H1 (cell line): ENCODE measurements around the gene FSD1. TPM values are rescaled to one million over a fixed set of nuclear protein-coding genes. Genes with fewer than 3 reads are reported as not detected.

Experiments
- CTCF ChIA-PET: fragments of 300-600 bp; sonication (Branson Sonifier 250); formaldehyde crosslinking; loops from one replicate; lab custom pipeline; 2021; ENCODE audit not compliant: partially characterized antibody; lab: Charles Lee
- POLR2A ChIA-PET: fragments of 300-600 bp; sonication (Branson Sonifier 250); formaldehyde crosslinking; loops from one replicate; lab custom pipeline; 2021; ENCODE audit warnings: inconsistent platforms; ENCODE audit not compliant: partially characterized antibody; lab: Charles Lee
- DNase-seq, 2 experiments: peaks; one replicate each; pipeline versions ENCODE4 v3.0.0 to v3.0.0-alpha.2; 2010 to 2022; ENCODE audit warnings: low spot score in 2 of 2, low read depth in 1 of 2, mixed read lengths in 1 of 2
- FAIRE-seq: peaks from 2 replicates; lab custom pipeline; 2011; peaks lifted over from hg19 to GRCh38; lab: Jason Lieb, UNC
- H2AFZ ChIP-seq: 2 replicates; pipeline ENCODE4 v1.8.1; 2012; ENCODE audit warnings: low read length, inconsistent platforms
- H2AK5ac ChIP-seq: 2 replicates; pipeline ENCODE4 v1.6.1; 2013; ENCODE audit warnings: low read depth, low read length
- H2BK120ac ChIP-seq: replicated peaks from 2 replicates; pipeline ENCODE3; 2013; ENCODE audit warnings: low read depth, low read length, inconsistent platforms
- H2BK12ac ChIP-seq: 2 replicates; pipeline ENCODE4 v1.6.1; 2013; ENCODE audit warnings: low read depth, low read length
- H2BK15ac ChIP-seq: 2 replicates; pipeline ENCODE4 v1.6.1; 2013; ENCODE audit warnings: low read length
- H2BK20ac ChIP-seq: 2 replicates; pipeline ENCODE4 v1.6.1; 2013; ENCODE audit warnings: low read length
- H2BK5ac ChIP-seq: 2 replicates; pipeline ENCODE4 v1.6.1; 2013; ENCODE audit warnings: low read depth, low read length
- H3K14ac ChIP-seq: 2 replicates; pipeline ENCODE4 v1.6.1; 2013; ENCODE audit warnings: inconsistent platforms; ENCODE audit not compliant: insufficient read length
- H3K18ac ChIP-seq: 2 replicates; pipeline ENCODE4 v1.6.1; 2013; ENCODE audit warnings: low read length; ENCODE audit errors: extremely low read depth
- H3K23ac ChIP-seq: 2 replicates; pipeline ENCODE4 v1.6.1; 2013; ENCODE audit warnings: inconsistent platforms; ENCODE audit not compliant: insufficient read length
- H3K23me2 ChIP-seq: 2 replicates; pipeline ENCODE4 v1.6.1; 2013; ENCODE audit warnings: low read depth, low read length
- H3K27ac ChIP-seq: 2 replicates; pipeline ENCODE4 v1.6.1; 2011; ENCODE audit warnings: low read depth, low read length, inconsistent platforms
- H3K27me3 ChIP-seq, 4 experiments: replicated peaks in 1 of 4; 1 replicate in 1 of 4; 2 replicates in 3 of 4; pipeline versions ENCODE4 v1.6.1 to v1.8.1; 2011 to 2013; ENCODE audit warnings: low read length in 3 of 4, mild to moderate bottlenecking in 3 of 4, inconsistent platforms in 2 of 4, mixed read lengths in 2 of 4, moderate library complexity in 1 of 4; ENCODE audit not compliant: control insufficient read depth in 3 of 4, insufficient read depth in 3 of 4; ENCODE audit errors: extremely low read depth in 1 of 4
- H3K36me3 ChIP-seq, 4 experiments: 2 replicates each; pipeline versions ENCODE4 v1.6.1 to v1.8.1; 2011 to 2013; ENCODE audit warnings: mild to moderate bottlenecking in 4 of 4, low read length in 3 of 4, moderate library complexity in 2 of 4, control low read depth in 1 of 4, inconsistent platforms in 1 of 4; ENCODE audit not compliant: insufficient read depth in 4 of 4, control insufficient read depth in 2 of 4
- H3K4ac ChIP-seq: replicated peaks from 2 replicates; pipeline ENCODE3; 2013; ENCODE audit warnings: low read length, low read depth, mixed read lengths, inconsistent platforms; ENCODE audit not compliant: insufficient read length
- H3K4me1 ChIP-seq, 4 experiments: replicated peaks in 1 of 4; 1 replicate in 1 of 4; 2 replicates in 3 of 4; pipeline versions ENCODE4 v1.6.1 to v1.8.1; 2011 to 2013; ENCODE audit warnings: low read length in 3 of 4, inconsistent platforms in 2 of 4, mixed read lengths in 1 of 4; ENCODE audit not compliant: insufficient read depth in 4 of 4, control insufficient read depth in 3 of 4
- H3K4me2 ChIP-seq, 2 experiments: 2 replicates each; pipeline versions ENCODE4 v1.6.1 to v1.8.1; 2011 to 2013; ENCODE audit warnings: low read depth in 2 of 2, low read length in 2 of 2, control low read depth in 1 of 2, inconsistent platforms in 1 of 2, mild to moderate bottlenecking in 1 of 2; ENCODE audit not compliant: insufficient read depth in 1 of 2
- H3K4me3 ChIP-seq, 4 experiments: fragments of 200-600, 300-600 bp in 1 of 4; sonication (generic), shearing (Covaris generic), sonication (Bioruptor Twin) in 1 of 4; 2 replicates each; pipeline versions ENCODE4 v1.5.1 to v1.8.1; 2011 to 2016; ENCODE audit warnings: low read length in 4 of 4, low read depth in 3 of 4, control low read depth in 2 of 4, inconsistent platforms in 2 of 4, mild to moderate bottlenecking in 2 of 4, mixed read lengths in 1 of 4, moderate library complexity in 1 of 4; ENCODE audit not compliant: insufficient read depth in 2 of 4; ENCODE audit errors: extremely low read depth in 1 of 4
- H3K56ac ChIP-seq: replicated peaks from 2 replicates; pipeline ENCODE3; 2013; ENCODE audit warnings: low read depth, mild to moderate bottlenecking, mixed read lengths, low read length, inconsistent platforms; ENCODE audit not compliant: insufficient read length
- H3K79me1 ChIP-seq: 2 replicates; pipeline ENCODE4 v1.6.1; 2013; ENCODE audit warnings: low read depth, low read length, control low read depth
- H3K79me2 ChIP-seq, 2 experiments: 2 replicates each; pipeline versions ENCODE4 v1.6.1 to v1.8.1; 2012 to 2013; ENCODE audit warnings: low read length in 2 of 2, mild to moderate bottlenecking in 2 of 2, inconsistent platforms in 1 of 2; ENCODE audit not compliant: insufficient read depth in 2 of 2, control insufficient read depth in 1 of 2
- H3K9ac ChIP-seq, 4 experiments: replicated peaks in 1 of 4; 1 replicate in 1 of 4; 2 replicates in 3 of 4; pipeline versions ENCODE4 v1.6.1 to v1.8.1; 2011 to 2013; ENCODE audit warnings: low read depth in 3 of 4, low read length in 3 of 4, control low read depth in 2 of 4, mild to moderate bottlenecking in 2 of 4, moderate library complexity in 2 of 4, inconsistent platforms in 1 of 4; ENCODE audit errors: extremely low read depth in 1 of 4
- H3K9me3 ChIP-seq, 2 experiments: 2 replicates each; pipeline versions ENCODE4 v1.6.1 to v1.8.1; 2012 to 2013; ENCODE audit warnings: mild to moderate bottlenecking in 2 of 2, moderate library complexity in 2 of 2, control low read depth in 1 of 2, inconsistent platforms in 1 of 2, low read depth in 1 of 2, low read length in 1 of 2, mixed read lengths in 1 of 2; ENCODE audit not compliant: insufficient read depth in 2 of 2
- H4K20me1 ChIP-seq, 2 experiments: replicated peaks in 1 of 2; 2 replicates each; pipeline versions ENCODE3 to v1.8.1; 2011 to 2013; ENCODE audit warnings: inconsistent platforms in 2 of 2, low read length in 2 of 2, mild to moderate bottlenecking in 1 of 2; ENCODE audit not compliant: insufficient read depth in 2 of 2, control insufficient read depth in 1 of 2
- H4K5ac ChIP-seq: 2 replicates; pipeline ENCODE4 v1.6.1; 2013; ENCODE audit warnings: low read length, low read depth, mixed read lengths, inconsistent platforms; ENCODE audit not compliant: insufficient read length
- H4K8ac ChIP-seq: 2 replicates; pipeline ENCODE4 v1.8.0; 2013; ENCODE audit warnings: mild to moderate bottlenecking, moderate library complexity, low read length, inconsistent platforms; ENCODE audit not compliant: insufficient read depth; ENCODE audit errors: extremely low read depth
- H4K91ac ChIP-seq: replicated peaks from 2 replicates; pipeline ENCODE3; 2013; ENCODE audit warnings: low read length, mixed read lengths, inconsistent platforms; ENCODE audit not compliant: insufficient read length
- HDAC6 ChIP-seq: IDR thresholded peaks from one replicate; pipeline ENCODE4 v1.7.1; 2012; ENCODE audit warnings: low read depth, mild to moderate bottlenecking, inconsistent platforms, low read length, moderate library complexity
- KDM1A ChIP-seq: fragments of 200-600, 300-600 bp; sonication (generic); IDR thresholded peaks from 2 replicates; pipeline ENCODE4 v1.7.1; 2016; ENCODE audit warnings: mild to moderate bottlenecking, low read length, borderline replicate concordance
- RBBP5 ChIP-seq: IDR thresholded peaks from 2 replicates; pipeline ENCODE4 v1.7.1; 2012; ENCODE audit warnings: low read depth, mild to moderate bottlenecking, inconsistent platforms, low read length, moderate library complexity, borderline replicate concordance
- WGBS, 2 experiments: shearing (Covaris generic) in 1 of 2; methylation state at CpG; one replicate each; pipeline versions ENCODE4 v1.1.6 to v1.1.7; 2013 to 2015; ENCODE audit warnings: low lambda C conversion rate in 2 of 2, mixed read lengths in 2 of 2, inconsistent platforms in 1 of 2, low coverage in 1 of 2, missing lambda C conversion rate in 1 of 2; ENCODE audit not compliant: insufficient replicate concordance in 2 of 2, insufficient coverage in 1 of 2, insufficient read length in 1 of 2; ENCODE audit errors: extremely low coverage in 1 of 2, missing lambda C conversion rate in 1 of 2; 5-methylcytosine and 5-hydroxymethylcytosine counted together
- polyA plus RNA-seq, 7 experiments: library from polyadenylated mRNA; depleted of rRNA in 3 of 7; stranded (reverse) in 5 of 7; unstranded in 2 of 7; fragments of >200 nt in 5 of 7; fragments of 200-250 nt in 2 of 7; gene quantifications; 1 replicate in 5 of 7; 2 replicates in 1 of 7; 4 replicates in 1 of 7; pipeline versions ENCODE4 v1.2.1 to v1.2.3, GENCODE V29; 2011 to 2013; ENCODE audit warnings: missing spikeins in 2 of 7, mixed read lengths in 2 of 7
- total RNA-seq: library from RNA; stranded (reverse); fragmentation: NEBNext Ultra II Directional; extraction: Animal tissue kit (Norgen Biotek cat#: 25700); gene quantifications from 2 replicates; pipeline ENCODE4 v1.2.1, GENCODE V29; 2021

FSD1 gene
- total and polyA plus RNA-seq, 2 of the 8 experiments (the other 6 are each of a cell fraction or from before 2014, with no cell fraction given): 58.8 to 181 TPM

- H2AFZ ChIP-seq: no peak overlapping the region
- H3K79me1 ChIP-seq: no peaks in the 10 kb centered on the region
- CTCF ChIA-PET: interaction anchor here (0.6 to 8.2 kb wide), 6 partner anchors 19 to 187 kb away, joined by 3 to 71 read pairs (median 4); partner anchors contain the start of genes SH3GL1 and STAP2
- no peaks in the 10 kb centered on the region; the same call in 1 of the 2 replicates for H3K23me2 ChIP-seq
- no peaks in the 10 kb centered on the region for H3K4me1 ChIP-seq
- H3K36me3 ChIP-seq: peaks cover 3 to 41% (median 18%) of the 10 kb centered on the region in 4 experiments; a peak in 7 of 8 replicates
- H3K14ac ChIP-seq: no peak overlapping the region
- H2BK15ac ChIP-seq: no peak overlapping the region
- H3K27ac ChIP-seq: no peak overlapping the region
- no peak overlapping the region for H2AK5ac ChIP-seq
- WGBS, 2 experiments: 100% methylated on average over 2 of the region's 2 CpGs; no CpG with 5 or more reads in 1 of the 2 experiments
- no peak overlapping the region for H3K4me2 ChIP-seq
- H3K27me3 ChIP-seq: no peaks in the 10 kb centered on the region
- no peaks in the 10 kb centered on the region for H3K79me2 ChIP-seq
- peaks cover 0 to 4% of the 10 kb centered on the region in 2 experiments; a peak in 2 of 4 replicates for H3K9me3 ChIP-seq
- H3K9ac ChIP-seq: no peak overlapping the region
- no peak overlapping the region for H3K23ac ChIP-seq
- POLR2A ChIA-PET: interaction anchor here (0.9 to 7.4 kb wide), 6 partner anchors 10 to 70 kb away, joined by 3 to 86 read pairs (median 4); partner anchors contain the start of genes FSD1 and MPND
- no peak for FAIRE-seq
- TF ChIP-seq HDAC6 (no peak), KDM1A (no peak), RBBP5 (no peak)
- peaks cover 0 to 2% of the 10 kb centered on the region in 2 experiments for H4K20me1 ChIP-seq
- H4K8ac ChIP-seq: no peak overlapping the region
- H2BK5ac ChIP-seq: no peak overlapping the region
- DNase-seq: no peak
- H2BK120ac ChIP-seq: no peak overlapping the region
- H4K91ac ChIP-seq: no peak overlapping the region
- H3K4me3 ChIP-seq: no peak overlapping the region
- no peak overlapping the region for H3K56ac ChIP-seq
- H3K18ac ChIP-seq: no peak overlapping the region
- no peak overlapping the region for H2BK20ac ChIP-seq
- H4K5ac ChIP-seq: no peak overlapping the region
- H2BK12ac ChIP-seq: no peak overlapping the region
- H3K4ac ChIP-seq: no peak overlapping the region
These were observed 14.8 kb downstream of the FSD1 start for GRCh38 chr19:4319067-4319718.
